SK-N-SH (cell line): ENCODE measurements around the gene MLF2. TPM values are rescaled to one million over a fixed set of nuclear protein-coding genes. Genes with fewer than 3 reads are reported as not detected.

ENCODE experiments used
- CTCF ChIA-PET: fragments of 300-600, 350-600 bp; formaldehyde crosslinking; extraction: SDS; loops from one replicate; lab custom pipeline; 2021; lab: Yijun Ruan, JAX
- POLR2A ChIA-PET: fragments of 350-600 bp; sonication (Branson Sonifier 250); formaldehyde crosslinking; extraction: SDS; loops from one replicate; lab custom pipeline; 2020; ENCODE audit warnings: antibody characterized with exemption, inconsistent platforms; lab: Yijun Ruan, JAX
- DNase-seq: peaks from one replicate; pipeline ENCODE4 v3.0.0; 2012
- H2AFZ ChIP-seq: fragments of 200-600 bp; sonication (generic); 2 replicates; pipeline ENCODE4 v1.8.1; 2016; ENCODE audit warnings: antibody characterized with exemption, mild to moderate bottlenecking, low read depth
- H3F3A ChIP-seq: fragments of 200-600 bp; sonication (generic); replicated peaks from 2 replicates; pipeline ENCODE3; 2016; ENCODE audit warnings: antibody characterized with exemption, mild to moderate bottlenecking; ENCODE audit not compliant: insufficient read depth
- H3K27ac ChIP-seq, 2 experiments: fragments of 200-500 bp in 1 of 2; fragments of 200-600 bp in 1 of 2; sonication (Bioruptor generic) in 1 of 2; sonication (generic), shearing (Covaris generic) in 1 of 2; 2 replicates each; pipeline versions ENCODE4 v1.5.1 to v1.6.1; 2014 to 2016; ENCODE audit warnings: low read depth in 2 of 2, inconsistent platforms in 1 of 2, low read length in 1 of 2, mild to moderate bottlenecking in 1 of 2, mixed read lengths in 1 of 2
- H3K27me3 ChIP-seq: fragments of 200-600 bp; sonication (generic), shearing (Covaris generic); 2 replicates; pipeline ENCODE4 v1.6.1; 2016; ENCODE audit warnings: mixed run types; ENCODE audit not compliant: insufficient read depth
- H3K36me3 ChIP-seq, 2 experiments: fragments of 200-500 bp in 1 of 2; fragments of 200-600 bp in 1 of 2; sonication (Bioruptor generic) in 1 of 2; sonication (generic) in 1 of 2; replicated peaks in 1 of 2; 2 replicates each; pipeline versions ENCODE3 to v1.5.1; 2014 to 2016; ENCODE audit warnings: low read length in 1 of 2, mild to moderate bottlenecking in 1 of 2; ENCODE audit not compliant: insufficient read depth in 2 of 2, control insufficient read depth in 1 of 2
- H3K4me1 ChIP-seq, 2 experiments: fragments of 200-500 bp in 1 of 2; fragments of 200-600 bp in 1 of 2; sonication (Bioruptor generic) in 1 of 2; sonication (generic), shearing (Covaris generic) in 1 of 2; 2 replicates each; pipeline versions ENCODE4 v1.5.1 to v1.6.1; 2014 to 2016; ENCODE audit warnings: low read depth in 1 of 2, low read length in 1 of 2, mixed run types in 1 of 2; ENCODE audit not compliant: insufficient read depth in 2 of 2, control insufficient read depth in 1 of 2
- H3K4me2 ChIP-seq: fragments of 200-600 bp; sonication (generic), shearing (Covaris generic); 2 replicates; pipeline ENCODE4 v1.6.1; 2017; ENCODE audit warnings: mixed run types
- H3K4me3 ChIP-seq, 2 experiments: fragments of 200-500 bp in 1 of 2; fragments of 200-600 bp in 1 of 2; sonication (Bioruptor generic) in 1 of 2; sonication (generic), shearing (Covaris generic) in 1 of 2; 2 replicates each; pipeline versions ENCODE4 v1.5.1 to v1.8.1; 2014 to 2016; ENCODE audit warnings: low read depth in 2 of 2, inconsistent platforms in 1 of 2, low read length in 1 of 2, mild to moderate bottlenecking in 1 of 2, mixed read lengths in 1 of 2, moderate library complexity in 1 of 2
- H3K79me2 ChIP-seq: fragments of 200-600 bp; sonication (generic); 2 replicates; pipeline ENCODE4 v1.8.1; 2017; ENCODE audit warnings: mild to moderate bottlenecking; ENCODE audit not compliant: insufficient read depth
- H3K9ac ChIP-seq: fragments of 200-600 bp; sonication (generic); 2 replicates; pipeline ENCODE4 v1.6.1; 2017; ENCODE audit warnings: mixed run types
- H3K9me2 ChIP-seq: fragments of 200-600 bp; sonication (generic); 2 replicates; pipeline ENCODE4 v1.6.1; 2017; ENCODE audit warnings: mixed run types
- H3K9me3 ChIP-seq: fragments of 200-600 bp; sonication (generic); 2 replicates; pipeline ENCODE4 v1.6.1; 2017; ENCODE audit warnings: mixed run types, mild to moderate bottlenecking, moderate library complexity
- H4K20me1 ChIP-seq: fragments of 200-600 bp; sonication (generic); 2 replicates; pipeline ENCODE4 v1.6.1; 2017; ENCODE audit warnings: mild to moderate bottlenecking, mixed run types; ENCODE audit not compliant: insufficient read depth
- FOXJ3 ChIP-seq: sonication (generic); formaldehyde crosslinking; IDR thresholded peaks from 2 replicates; pipeline ENCODE4 v1.5.1; 2020; ENCODE audit warnings: mild to moderate bottlenecking, missing genetic modification reagents
- GABPA ChIP-seq: IDR thresholded peaks from 2 replicates; pipeline ENCODE4 v1.4.0; 2012; ENCODE audit warnings: low read depth, mild to moderate bottlenecking
- IRF3 ChIP-seq: fragments of 150-350 bp; IDR thresholded peaks from 2 replicates; pipeline ENCODE4 v1.6.1; 2016; ENCODE audit warnings: mild to moderate bottlenecking, low read depth, low read length
- PBX3 ChIP-seq: IDR thresholded peaks from 2 replicates; pipeline ENCODE4; 2012
- RAD21 ChIP-seq: IDR thresholded peaks from 2 replicates; pipeline ENCODE4 v1.6.1; 2012; ENCODE audit warnings: mild to moderate bottlenecking, low read length
- REST ChIP-seq: IDR thresholded peaks from 2 replicates; pipeline ENCODE4 v1.6.1; 2012; ENCODE audit warnings: mild to moderate bottlenecking, low read depth, low read length, moderate library complexity
- TAF1 ChIP-seq: IDR thresholded peaks from 2 replicates; pipeline ENCODE4 v1.6.1; 2012; ENCODE audit warnings: low read depth, mild to moderate bottlenecking, low read length, moderate library complexity, borderline replicate concordance
- TCF12 ChIP-seq: IDR thresholded peaks from 2 replicates; pipeline ENCODE4 v1.4.0; 2012
- USF2 ChIP-seq: fragments of 150-350 bp; IDR thresholded peaks from 2 replicates; pipeline ENCODE4 v1.6.1; 2017; ENCODE audit warnings: antibody characterized with exemption, low read length, low read depth, borderline replicate concordance
- ZBTB33 ChIP-seq: IDR thresholded peaks from 2 replicates; pipeline ENCODE4 v1.4.0; 2012; ENCODE audit warnings: low read depth, borderline replicate concordance
- WGBS: methylation state at CpG from one replicate; pipeline ENCODE4 v1.1.6; 2017; ENCODE audit warnings: low lambda C conversion rate; 5-methylcytosine and 5-hydroxymethylcytosine counted together
- polyA plus RNA-seq, 3 experiments: library from polyadenylated mRNA; depleted of rRNA; stranded (reverse); fragments of >200 nt; gene quantifications; 2 replicates each; pipeline ENCODE4 v1.2.3, GENCODE V29; 2012

Gene MLF2
- polyA plus RNA-seq, 1 of the 3 experiments (the other 2 are of a cell fraction) = 535 TPM

- 92% methylated on average over 9 of the region's 9 CpGs for WGBS
- TF ChIP-seq RAD21 = no peak
- TF ChIP-seq GABPA = no peak
- TF ChIP-seq TAF1 = no peak
- TF ChIP-seq FOXJ3 (CRISPR knock-in tag) = no peak
- no peak for TF ChIP-seq TCF12
- TF ChIP-seq USF2 = no peak
- no peak for TF ChIP-seq REST
- H3K36me3 ChIP-seq = no peaks in the 10 kb centered on the region
- H3K4me2 ChIP-seq = no peak overlapping the region
- H3K9ac ChIP-seq = no peak overlapping the region
- H3K4me3 ChIP-seq = no peak overlapping the region
- no peaks in the 10 kb centered on the region for H3K9me2 ChIP-seq
- no peaks in the 10 kb centered on the region for H3K9me3 ChIP-seq
- no peak overlapping the region for H3K27ac ChIP-seq
- H3K27me3 ChIP-seq = no peaks in the 10 kb centered on the region
- H3K79me2 ChIP-seq = no peaks in the 10 kb centered on the region
- ChIA-PET POLR2A (no interaction called here), CTCF (interaction anchor here (0.9 to 12.7 kb wide), 4 partner anchors 14 to 67 kb away, joined by 3 to 343 read pairs (median 130); partner anchors contain the start of genes GPR162, LAG3, P3H3 and PTMS)
- H4K20me1 ChIP-seq = no peaks in the 10 kb centered on the region
- peaks cover 4% of the 10 kb centered on the region for H3F3A ChIP-seq
- H3K4me1 ChIP-seq = peaks cover 9 to 11% of the 10 kb centered on the region in 2 experiments
- DNase-seq = no peak
- no peak overlapping the region for H2AFZ ChIP-seq
These were observed 5.7 kb upstream of the MLF2 start for GRCh38 chr12:6758506-6759095.

GRCh38 chr12:6757028-6757690 lies 4.2 kb upstream of the MLF2 start:
- ChIA-PET POLR2A (no interaction called here), CTCF (interaction anchor here (9.3 to 12.7 kb wide), 2 partner anchors 15 to 69 kb away, joined by 246 to 343 read pairs; partner anchors contain the start of genes GPR162, LAG3, P3H3 and PTMS)
- Histone ChIP-seq H3K9me3 (no peaks in the 10 kb centered on the region), H4K20me1 (no peaks in the 10 kb centered on the region; the same call in 1 of the 2 replicates), H3K9ac (no peak overlapping the region), H3F3A (peaks cover 4% of the 10 kb centered on the region), H3K4me2 (no peak overlapping the region), H3K27ac (no peak overlapping the region), H3K79me2 (peaks cover 8% of the 10 kb centered on the region), H3K27me3 (no peaks in the 10 kb centered on the region), H3K36me3 (no peaks in the 10 kb centered on the region), H2AFZ (no peak overlapping the region), H3K4me3 (no peak overlapping the region), H3K9me2 (no peaks in the 10 kb centered on the region), H3K4me1 (peaks cover 6 to 9% of the 10 kb centered on the region in 2 experiments)
- DNase-seq = no peak
- 84% methylated on average over 8 of the region's 8 CpGs for WGBS
- TF ChIP-seq GABPA (no peak), IRF3 (no peak), PBX3 (no peak), ZBTB33 (no peak)
